OCI-LY7 (cell line): ENCODE results near the gene TMTC2. TPM values are rescaled to one million over a fixed set of nuclear protein-coding genes. Genes with fewer than 3 reads are reported as not detected.

Source experiments
- BruUV-seq: library from RNA; stranded (reverse); fragments of 400-500 nt; replicated peaks from 2 replicates; lab custom pipeline; 2021; lab: Mats Ljungman, UMichigan
- CTCF ChIA-PET: fragments of 300-600 bp; sonication (Branson Sonifier 250); formaldehyde crosslinking; loops from one replicate; lab custom pipeline; 2022; ENCODE audit warnings: antibody characterized with exemption; ENCODE audit not compliant: unreplicated experiment; lab: Charles Lee
- POLR2A ChIA-PET: fragments of 300-600 bp; sonication (Branson Sonifier 250); formaldehyde crosslinking; loops from one replicate; lab custom pipeline; 2022; ENCODE audit warnings: antibody characterized with exemption; lab: Charles Lee
- DNase-seq: peaks from one replicate; pipeline ENCODE4 v3.0.0-alpha.2; 2015; ENCODE audit warnings: low spot score
- H2AFZ ChIP-seq: fragments of 200-600 bp; sonication (generic), shearing (Covaris generic); 2 replicates; pipeline ENCODE4 v1.6.1; 2014; ENCODE audit warnings: mild to moderate bottlenecking, antibody characterized with exemption, low read length, moderate library complexity
- H3K27ac ChIP-seq: fragments of 200-600 bp; sonication (generic); 2 replicates; pipeline ENCODE4 v1.5.1; 2014; ENCODE audit warnings: mixed run types, low read depth, mild to moderate bottlenecking, moderate library complexity, low read length, inconsistent platforms; ENCODE audit not compliant: poor library complexity, severe bottlenecking
- H3K36me3 ChIP-seq: fragments of 200-600 bp; sonication (generic); 2 replicates; pipeline ENCODE4 v1.6.1; 2014; ENCODE audit warnings: mild to moderate bottlenecking, antibody characterized with exemption, low read length, moderate library complexity, mixed read lengths; ENCODE audit not compliant: insufficient read depth
- H3K4me1 ChIP-seq: fragments of 200-600 bp; sonication (generic); 2 replicates; pipeline ENCODE4 v1.5.1; 2014; ENCODE audit warnings: mild to moderate bottlenecking, low read length; ENCODE audit not compliant: insufficient read depth, poor library complexity, severe bottlenecking
- H3K4me2 ChIP-seq: fragments of 200-600 bp; sonication (generic); 2 replicates; pipeline ENCODE4 v1.6.1; 2014; ENCODE audit warnings: mild to moderate bottlenecking, low read length
- H3K4me3 ChIP-seq: fragments of 200-600 bp; sonication (generic); 2 replicates; pipeline ENCODE4 v1.5.1; 2014; ENCODE audit warnings: mild to moderate bottlenecking, low read depth, low read length; ENCODE audit not compliant: poor library complexity, severe bottlenecking
- H3K79me2 ChIP-seq: fragments of 200-600 bp; sonication (generic); 2 replicates; pipeline ENCODE4 v1.6.1; 2016; ENCODE audit warnings: low read depth, mild to moderate bottlenecking, low read length, moderate library complexity, mixed read lengths; ENCODE audit not compliant: insufficient read depth
- H3K9me2 ChIP-seq: fragments of 200-600 bp; sonication (generic); 2 replicates; pipeline ENCODE4 v1.6.1; 2016; ENCODE audit warnings: mild to moderate bottlenecking, low read length, mixed read lengths; ENCODE audit not compliant: insufficient read depth
- H3K9me3 ChIP-seq: fragments of 200-600 bp; sonication (generic); 2 replicates; pipeline ENCODE4 v1.6.1; 2014; ENCODE audit warnings: mild to moderate bottlenecking, mixed run types, low read length, mixed read lengths
- H4K20me1 ChIP-seq: fragments of 200-600 bp; sonication (generic); 2 replicates; pipeline ENCODE4 v1.6.1; 2014; ENCODE audit warnings: mild to moderate bottlenecking, antibody characterized with exemption, low read length, moderate library complexity, mixed read lengths; ENCODE audit not compliant: insufficient read depth
- EZH2phosphoT487 ChIP-seq: fragments of 200-600 bp; sonication (generic); IDR thresholded peaks from 2 replicates; pipeline ENCODE4 v1.6.1; 2018; ENCODE audit warnings: low read depth, borderline replicate concordance, mild to moderate bottlenecking, mixed run types, antibody characterized with exemption, low read length, moderate library complexity, mixed read lengths
- intact Hi-C: fragments of 100-400 bp; cut with micrococcal nuclease; formaldehyde crosslinking; loops from one replicate; pipeline ENCODE4 v1.10.0; 2022; ENCODE audit not compliant: unreplicated experiment
- total RNA-seq, 2 experiments: library from RNA; depleted of rRNA in 1 of 2; stranded (reverse); fragments of >200 nt in 1 of 2; shearing (Covaris generic) in 1 of 2; gene quantifications; 2 replicates each; pipeline ENCODE4 v1.2.3, GENCODE V29; 2014 to 2022
- TF ChIP-seq, protein P1 (sequence below): fragments of 200-600 bp; sonication (generic); conservative IDR thresholded peaks from 2 replicates; pipeline ENCODE4 v1.5.1; 2014; ENCODE audit warnings: mild to moderate bottlenecking, antibody characterized with exemption, low read length, moderate library complexity, mixed read lengths

The TMTC2 gene
- total RNA-seq, 2 experiments from 2014 or later, result 5.6 to 8.1 TPM

DNA sequence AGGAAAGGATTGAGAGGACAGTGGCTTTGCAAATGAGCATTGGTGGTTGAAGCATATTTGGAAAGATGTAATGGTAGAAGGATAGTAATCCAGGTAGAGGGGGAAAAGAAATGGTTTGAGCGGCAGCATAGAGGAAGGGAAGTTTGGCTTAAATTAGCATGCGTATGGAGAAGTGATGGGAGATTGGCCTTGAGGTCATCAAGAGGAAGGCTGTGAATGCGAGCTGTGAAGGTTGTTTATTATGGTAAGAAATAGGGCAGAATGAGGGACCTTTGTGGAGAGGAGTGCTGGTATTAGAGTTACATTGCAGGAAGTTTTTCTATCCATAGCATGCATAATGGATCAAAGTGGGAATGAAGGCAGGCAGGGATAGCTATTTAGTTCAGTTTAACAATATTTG is 162.1 kb downstream of the TMTC2 start:
- H3K27ac ChIP-seq, result no peak overlapping the region
- no peak overlapping the region for H3K4me2 ChIP-seq
- intact Hi-C loops, result no loop called here
- H3K4me3 ChIP-seq, result no peak overlapping the region
- H2AFZ ChIP-seq, result no peak overlapping the region
- H3K9me3 ChIP-seq, result no peaks in the 10 kb centered on the region
- POLR2A ChIA-PET, result no interaction called here
- no peak for TF ChIP-seq EZH2phosphoT487
- no peaks in the 10 kb centered on the region for H3K36me3 ChIP-seq
- no TSS peak for BruUV-seq
- DNase-seq, result no peak
- CTCF ChIA-PET, result no interaction called here
- no peaks in the 10 kb centered on the region for H4K20me1 ChIP-seq
- no peaks in the 10 kb centered on the region for H3K4me1 ChIP-seq
- H3K79me2 ChIP-seq, result no peaks in the 10 kb centered on the region
- no peaks in the 10 kb centered on the region for H3K9me2 ChIP-seq

DNA sequence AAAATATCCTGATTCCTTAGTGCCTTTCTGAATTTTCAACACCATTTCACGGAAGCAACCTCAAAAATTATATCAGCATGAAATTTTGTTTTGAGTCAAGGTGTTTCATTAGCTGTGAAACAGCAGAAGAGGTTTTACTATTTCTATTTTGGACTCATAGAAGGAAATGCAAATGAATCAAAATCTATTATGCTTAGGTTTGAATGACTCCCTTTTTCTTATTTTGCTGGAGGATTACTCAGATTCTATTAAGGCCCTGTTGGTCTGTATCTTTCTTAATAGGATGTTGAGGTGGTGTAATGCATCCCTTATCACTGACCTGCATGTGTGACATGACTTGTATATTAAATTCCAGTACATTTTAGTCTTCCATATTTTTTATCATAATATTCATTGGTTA is 165.8 kb downstream of the TMTC2 start:
- Histone ChIP-seq H4K20me1 (no peaks in the 10 kb centered on the region), H3K9me2 (no peaks in the 10 kb centered on the region), H3K9me3 (no peaks in the 10 kb centered on the region), H3K36me3 (no peaks in the 10 kb centered on the region), H3K4me2 (no peak overlapping the region), H3K4me3 (no peak overlapping the region), H3K4me1 (no peaks in the 10 kb centered on the region), H3K79me2 (no peaks in the 10 kb centered on the region), H3K27ac (no peak overlapping the region), H2AFZ (no peak overlapping the region)
- intact Hi-C loops, result no loop called here
- no peak for DNase-seq
- no TSS peak for BruUV-seq
- TF ChIP-seq EZH2phosphoT487, result no peak
- TF ChIP-seq, protein P1, sequence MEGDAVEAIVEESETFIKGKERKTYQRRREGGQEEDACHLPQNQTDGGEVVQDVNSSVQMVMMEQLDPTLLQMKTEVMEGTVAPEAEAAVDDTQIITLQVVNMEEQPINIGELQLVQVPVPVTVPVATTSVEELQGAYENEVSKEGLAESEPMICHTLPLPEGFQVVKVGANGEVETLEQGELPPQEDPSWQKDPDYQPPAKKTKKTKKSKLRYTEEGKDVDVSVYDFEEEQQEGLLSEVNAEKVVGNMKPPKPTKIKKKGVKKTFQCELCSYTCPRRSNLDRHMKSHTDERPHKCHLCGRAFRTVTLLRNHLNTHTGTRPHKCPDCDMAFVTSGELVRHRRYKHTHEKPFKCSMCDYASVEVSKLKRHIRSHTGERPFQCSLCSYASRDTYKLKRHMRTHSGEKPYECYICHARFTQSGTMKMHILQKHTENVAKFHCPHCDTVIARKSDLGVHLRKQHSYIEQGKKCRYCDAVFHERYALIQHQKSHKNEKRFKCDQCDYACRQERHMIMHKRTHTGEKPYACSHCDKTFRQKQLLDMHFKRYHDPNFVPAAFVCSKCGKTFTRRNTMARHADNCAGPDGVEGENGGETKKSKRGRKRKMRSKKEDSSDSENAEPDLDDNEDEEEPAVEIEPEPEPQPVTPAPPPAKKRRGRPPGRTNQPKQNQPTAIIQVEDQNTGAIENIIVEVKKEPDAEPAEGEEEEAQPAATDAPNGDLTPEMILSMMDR, result no peak
- POLR2A ChIA-PET, result no interaction called here
- CTCF ChIA-PET, result no interaction called here

DNA sequence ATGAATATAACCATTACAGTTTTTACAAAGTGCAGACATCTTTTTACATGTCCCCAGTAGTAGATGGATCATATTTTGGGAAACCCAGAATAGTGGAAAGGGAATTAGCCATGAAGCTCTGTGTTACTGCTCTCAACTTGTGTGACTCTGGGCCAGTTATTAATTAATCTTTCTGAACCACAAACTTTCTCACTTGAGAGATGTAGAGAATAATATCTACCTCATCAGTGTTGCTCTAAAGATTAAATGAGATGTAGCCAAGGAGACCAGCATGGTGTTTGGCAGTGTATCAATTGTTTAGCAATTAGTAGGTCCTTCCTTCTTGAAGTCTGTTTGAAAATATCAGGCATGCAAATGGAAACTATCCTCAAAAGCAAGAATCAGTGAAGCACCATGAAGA is 169.2 kb downstream of the TMTC2 start:
- Histone ChIP-seq H3K4me2 (no peak overlapping the region), H3K4me1 (no peaks in the 10 kb centered on the region), H3K36me3 (no peaks in the 10 kb centered on the region), H3K79me2 (no peaks in the 10 kb centered on the region), H2AFZ (no peak overlapping the region), H3K9me3 (no peaks in the 10 kb centered on the region), H4K20me1 (no peaks in the 10 kb centered on the region), H3K4me3 (no peak overlapping the region), H3K9me2 (no peaks in the 10 kb centered on the region), H3K27ac (no peak overlapping the region)
- ChIA-PET POLR2A (interaction anchor here (0.6 kb wide), 1 partner anchor 138 kb away, joined by 4 read pairs; no protein-coding TSS in a partner anchor), CTCF (no interaction called here)
- BruUV-seq, result no TSS peak
- TF ChIP-seq, protein P1, result no peak
- TF ChIP-seq EZH2phosphoT487, result no peak
- intact Hi-C loops, result no loop called here
- no peak for DNase-seq
